Mesendoderm (in vitro differentiated cells): ENCODE data around the gene SH2D2A.

ENCODE experiments used
- DNase-seq: peaks from one replicate; pipeline ENCODE4 v3.0.0; 2013
- H2AK5ac ChIP-seq: 2 replicates; pipeline ENCODE4 v1.6.1; 2013; ENCODE audit warnings: low read length, inconsistent platforms
- H2BK120ac ChIP-seq: 2 replicates; pipeline ENCODE4 v1.6.1; 2013; ENCODE audit warnings: low read depth, mild to moderate bottlenecking, low read length, moderate library complexity, mixed read lengths
- H2BK15ac ChIP-seq: replicated peaks from 2 replicates; pipeline ENCODE4 v1.6.1; 2013; ENCODE audit warnings: low read depth, mild to moderate bottlenecking, moderate library complexity
- H2BK5ac ChIP-seq: 2 replicates; pipeline ENCODE4 v1.6.1; 2013; ENCODE audit warnings: low read length, inconsistent platforms
- H3K18ac ChIP-seq: 2 replicates; pipeline ENCODE4 v1.6.1; 2013; ENCODE audit warnings: mild to moderate bottlenecking, low read length, mixed read lengths
- H3K23ac ChIP-seq: one replicate; pipeline ENCODE4 v1.6.1; 2013; ENCODE audit warnings: low read length
- H3K27ac ChIP-seq: 2 replicates; pipeline ENCODE4 v1.5.1; 2013; ENCODE audit warnings: low read depth, mild to moderate bottlenecking, inconsistent platforms, low read length, moderate library complexity
- H3K27me3 ChIP-seq: 2 replicates; pipeline ENCODE4 v1.6.1; 2013; ENCODE audit warnings: low read length, control low read depth, mild to moderate bottlenecking, inconsistent platforms; ENCODE audit not compliant: insufficient read depth, poor library complexity
- H3K36me3 ChIP-seq: 2 replicates; pipeline ENCODE4 v1.6.1; 2013; ENCODE audit warnings: low read length, inconsistent platforms; ENCODE audit not compliant: control insufficient read depth, insufficient read depth
- H3K4ac ChIP-seq: one replicate; pipeline ENCODE4 v1.6.1; 2013; ENCODE audit warnings: low read depth, mild to moderate bottlenecking, low read length, moderate library complexity
- H3K4me1 ChIP-seq: 2 replicates; pipeline ENCODE4 v1.6.1; 2013; ENCODE audit warnings: low read depth, low read length, inconsistent platforms; ENCODE audit not compliant: control insufficient read depth
- H3K4me2 ChIP-seq: 2 replicates; pipeline ENCODE4 v1.6.1; 2013; ENCODE audit warnings: low read length
- H3K4me3 ChIP-seq: 2 replicates; pipeline ENCODE4 v1.5.1; 2013; ENCODE audit warnings: mild to moderate bottlenecking, low read length
- H3K56ac ChIP-seq: one replicate; pipeline ENCODE4 v1.6.1; 2013; ENCODE audit warnings: low read length
- H3K79me1 ChIP-seq: 2 replicates; pipeline ENCODE4 v1.6.1; 2013; ENCODE audit warnings: low read length, inconsistent platforms
- H3K79me2 ChIP-seq: 2 replicates; pipeline ENCODE4 v1.6.1; 2013; ENCODE audit warnings: mild to moderate bottlenecking, low read length; ENCODE audit not compliant: control insufficient read depth, insufficient read depth
- H3K9ac ChIP-seq: 2 replicates; pipeline ENCODE4 v1.6.1; 2013; ENCODE audit warnings: low read length, inconsistent platforms
- H4K5ac ChIP-seq: one replicate; pipeline ENCODE4 v1.6.1; 2013; ENCODE audit warnings: low read length
- H4K8ac ChIP-seq: one replicate; pipeline ENCODE4 v1.6.1; 2013; ENCODE audit warnings: low read depth, mild to moderate bottlenecking, control low read depth, low read length, moderate library complexity
- WGBS: extraction: QIAGEN DNeasy Blood & Tissue Kit; methylation state at CpG from one replicate; pipeline ENCODE4 v1.1.7; 2013; ENCODE audit warnings: low lambda C conversion rate, missing lambda C conversion rate; ENCODE audit not compliant: insufficient coverage; ENCODE audit errors: extremely low coverage; 5-methylcytosine and 5-hydroxymethylcytosine counted together

Gene SH2D2A

DNA sequence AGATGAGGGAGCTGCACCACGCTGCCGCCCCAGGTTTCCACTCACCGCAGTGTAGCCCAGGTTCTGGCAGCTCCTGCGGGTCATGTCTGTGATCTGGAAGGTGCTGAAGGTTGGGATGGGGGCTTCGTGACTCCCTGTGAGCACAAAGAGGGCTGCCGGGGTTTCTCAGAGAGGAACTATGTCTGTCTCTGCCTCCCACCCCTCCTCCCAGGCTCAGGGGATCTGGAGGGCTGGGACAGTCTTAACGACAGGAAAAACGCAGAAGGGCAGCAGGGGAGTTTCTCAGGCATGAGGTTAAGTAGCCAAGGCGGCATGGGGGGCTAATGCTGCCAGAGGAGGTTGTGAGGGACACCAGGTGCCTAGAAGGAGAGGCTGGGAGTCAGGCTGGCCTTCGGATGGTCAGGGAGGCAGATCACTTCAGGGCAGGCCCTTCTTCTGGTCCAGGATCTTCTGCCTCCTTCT lies 656 bp downstream of the SH2D2A start:
- Histone ChIP-seq H3K79me1 (no peaks in the 10 kb centered on the region), H4K8ac (no peak overlapping the region), H3K4me2 (no peak overlapping the region), H2AK5ac (no peak overlapping the region), H3K4me1 (peaks cover 2% of the 10 kb centered on the region), H3K36me3 (no peaks in the 10 kb centered on the region), H3K56ac (peak overlapping the region; percentile 30), H3K27ac (no peak overlapping the region), H3K4me3 (no peak overlapping the region), H2BK120ac (no peak overlapping the region), H3K9ac (no peak overlapping the region), H3K23ac (peak overlapping the region; percentile 50), H4K5ac (no peak overlapping the region), H2BK15ac (no peak overlapping the region), H3K27me3 (no peaks in the 10 kb centered on the region), H3K4ac (no peak overlapping the region), H2BK5ac (no peak overlapping the region), H3K79me2 (no peaks in the 10 kb centered on the region), H3K18ac (no peak overlapping the region)
- WGBS = no CpG with 5 or more reads among the region's 10 CpGs
- no peak for DNase-seq

GRCh38 chr1:156815307-156815826 lies 1.3 kb downstream of the SH2D2A start:
- Histone ChIP-seq H2BK5ac (no peak overlapping the region), H3K79me1 (no peaks in the 10 kb centered on the region), H3K4me1 (peaks cover 2% of the 10 kb centered on the region), H3K56ac (no peak overlapping the region), H3K9ac (no peak overlapping the region), H4K8ac (no peak overlapping the region), H3K4me2 (no peak overlapping the region), H3K4ac (no peak overlapping the region), H3K79me2 (no peaks in the 10 kb centered on the region), H3K23ac (no peak overlapping the region), H4K5ac (no peak overlapping the region), H3K27ac (no peak overlapping the region), H3K36me3 (no peaks in the 10 kb centered on the region), H2BK15ac (no peak overlapping the region), H3K27me3 (no peaks in the 10 kb centered on the region), H2AK5ac (no peak overlapping the region), H3K18ac (no peak overlapping the region), H3K4me3 (no peak overlapping the region), H2BK120ac (no peak overlapping the region)
- peak; percentile 34 for DNase-seq
- no CpG with 5 or more reads among the region's 5 CpGs for WGBS

GRCh38 chr1:156814571-156815260 lies 1.9 kb downstream of the SH2D2A start:
- Histone ChIP-seq H3K4me3 (no peak overlapping the region), H2AK5ac (no peak overlapping the region), H2BK15ac (no peak overlapping the region), H3K27me3 (no peaks in the 10 kb centered on the region), H4K5ac (no peak overlapping the region), H2BK120ac (no peak overlapping the region), H3K56ac (peak overlapping the region; percentile 89), H3K4me1 (peaks cover 2% of the 10 kb centered on the region), H3K18ac (peak overlapping the region; percentile 23), H2BK5ac (no peak overlapping the region), H3K27ac (no peak overlapping the region), H3K36me3 (no peaks in the 10 kb centered on the region), H3K79me2 (no peaks in the 10 kb centered on the region), H3K79me1 (no peaks in the 10 kb centered on the region), H4K8ac (no peak overlapping the region), H3K4me2 (no peak overlapping the region), H3K23ac (no peak overlapping the region), H3K4ac (no peak overlapping the region), H3K9ac (peak overlapping the region; percentile 65)
- no CpG with 5 or more reads among the region's 7 CpGs for WGBS
- no peak for DNase-seq

DNA sequence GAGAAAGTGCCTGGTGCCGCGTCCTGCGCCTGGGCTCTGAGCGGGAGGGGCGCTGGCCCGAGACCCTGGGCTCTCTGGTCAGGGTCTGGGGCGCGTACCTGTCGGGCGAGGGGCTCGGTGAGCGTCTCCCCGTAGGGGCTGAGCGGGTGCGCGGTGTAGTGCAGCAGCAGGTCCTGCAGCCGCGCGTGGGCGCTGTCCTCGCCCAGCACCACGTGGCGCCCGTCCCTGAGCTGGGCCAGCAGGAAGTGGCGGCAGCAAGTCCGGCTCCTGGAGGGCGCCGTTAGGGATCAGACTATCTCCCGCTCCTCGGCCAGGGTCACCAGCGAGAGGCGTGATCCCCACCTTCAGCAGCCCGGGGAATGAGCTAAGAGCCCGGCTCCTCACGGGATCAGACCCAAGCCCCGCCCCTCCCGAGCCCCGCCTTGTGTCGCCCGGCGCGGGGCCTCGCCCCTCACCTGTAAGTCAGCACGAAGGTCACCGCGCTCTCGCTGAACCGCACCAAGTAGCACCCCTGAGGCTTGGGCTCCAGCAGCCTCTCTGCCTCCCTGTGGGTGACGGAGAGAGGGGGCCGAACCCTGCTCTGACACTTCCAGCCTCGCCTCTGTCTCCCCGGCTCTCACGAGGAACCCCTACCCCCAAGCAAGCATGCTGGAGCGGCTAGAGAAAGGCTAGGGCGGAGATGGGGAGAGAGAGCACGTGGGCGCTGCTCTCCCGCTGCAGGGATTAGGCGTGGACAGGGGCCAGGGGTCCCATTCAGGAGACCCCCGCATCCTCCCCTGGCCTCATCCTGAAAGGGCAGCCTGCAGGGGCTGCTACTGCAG lies 2.7 kb downstream of the SH2D2A start:
- no peaks in the 10 kb centered on the region for H3K27me3 ChIP-seq
- H3K79me2 ChIP-seq = no peaks in the 10 kb centered on the region
- no peak overlapping the region for H3K27ac ChIP-seq
- no peak overlapping the region for H2BK120ac ChIP-seq
- no peak overlapping the region for H2BK15ac ChIP-seq
- peak overlapping the region; percentile 65 for H3K9ac ChIP-seq
- H4K8ac ChIP-seq = no peak overlapping the region
- H3K4ac ChIP-seq = peak overlapping the region; percentile 71
- peak overlapping the region; percentile 89 for H3K56ac ChIP-seq
- peak overlapping the region; percentile 59 for H3K23ac ChIP-seq
- no peaks in the 10 kb centered on the region for H3K36me3 ChIP-seq
- no peaks in the 10 kb centered on the region for H3K79me1 ChIP-seq
- H3K4me3 ChIP-seq = no peak overlapping the region
- H4K5ac ChIP-seq = no peak overlapping the region
- H3K4me1 ChIP-seq = peaks cover 2% of the 10 kb centered on the region
- peak; percentile 89 for DNase-seq
- H2AK5ac ChIP-seq = no peak overlapping the region
- WGBS = no CpG with 5 or more reads among the region's 60 CpGs
- H2BK5ac ChIP-seq = no peak overlapping the region
- peak overlapping the region; percentile 40 for H3K4me2 ChIP-seq
- peak overlapping the region; percentile 47 for H3K18ac ChIP-seq

DNA sequence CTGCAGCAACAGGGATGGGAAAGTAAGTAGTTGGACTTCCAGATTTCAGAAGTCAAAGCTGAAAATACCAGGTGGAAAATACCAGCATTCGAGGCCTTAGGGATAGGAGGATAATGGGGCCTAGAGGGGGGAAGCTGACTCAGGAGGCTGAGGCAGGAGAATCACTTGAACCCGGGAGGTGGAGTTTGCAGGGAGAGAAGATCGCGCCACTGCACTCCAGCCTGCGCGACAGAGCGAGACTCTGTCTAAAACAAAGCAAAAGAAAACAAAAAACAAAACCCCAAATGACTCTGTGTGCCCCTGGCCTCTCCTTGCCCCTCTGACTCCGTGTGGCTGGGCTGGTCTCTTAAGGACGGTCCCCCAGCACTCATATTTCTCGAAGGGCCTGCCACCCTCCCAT lies 3.4 kb downstream of the SH2D2A start:
- Histone ChIP-seq H4K8ac (no peak overlapping the region), H3K4me2 (peak overlapping the region; percentile 40), H3K79me1 (no peaks in the 10 kb centered on the region), H3K4me1 (peaks cover 2% of the 10 kb centered on the region), H3K27ac (no peak overlapping the region), H2BK5ac (no peak overlapping the region), H3K36me3 (no peaks in the 10 kb centered on the region), H3K4me3 (no peak overlapping the region), H3K79me2 (no peaks in the 10 kb centered on the region), H3K4ac (peak overlapping the region; percentile 71), H4K5ac (no peak overlapping the region), H3K18ac (peak overlapping the region; percentile 47), H2BK120ac (no peak overlapping the region), H2AK5ac (no peak overlapping the region), H3K23ac (peak overlapping the region; percentile 59), H3K27me3 (no peaks in the 10 kb centered on the region), H3K56ac (peak overlapping the region; percentile 89), H3K9ac (peak overlapping the region; percentile 65), H2BK15ac (no peak overlapping the region)
- DNase-seq = no peak
- WGBS = no CpG with 5 or more reads among the region's 10 CpGs
